Smooth muscle cell (in vitro differentiated cells): ENCODE measurements around the gene NME8. TPM values are rescaled to one million over a fixed set of nuclear protein-coding genes. Genes with fewer than 3 reads are reported as not detected.

Experiments used
- DNase-seq: peaks from one replicate; lab custom pipeline; 2025; ENCODE audit not compliant: unreplicated experiment; lab: John Stamatoyannopoulos, UW
- H2AFZ ChIP-seq: fragments of 200-600 bp; sonication (generic); 2 replicates; pipeline ENCODE4 v1.6.0; 2016; ENCODE audit warnings: antibody characterized with exemption, low read depth, mild to moderate bottlenecking
- H3F3A ChIP-seq: fragments of 200-600 bp; sonication (generic); 2 replicates; pipeline ENCODE4 v1.6.0; 2017; ENCODE audit warnings: antibody characterized with exemption, low read depth
- H3K27ac ChIP-seq: fragments of 200-600 bp; sonication (generic); 2 replicates; pipeline ENCODE4 v1.5.1; 2016; ENCODE audit warnings: low read depth, mild to moderate bottlenecking
- H3K27me3 ChIP-seq: fragments of 200-600 bp; sonication (generic); 2 replicates; pipeline ENCODE4 v1.6.1; 2016; ENCODE audit warnings: low read depth, mild to moderate bottlenecking
- H3K36me3 ChIP-seq: fragments of 200-600 bp; sonication (generic); 2 replicates; pipeline ENCODE4 v1.5.1; 2016; ENCODE audit warnings: low read depth
- H3K4me1 ChIP-seq: fragments of 200-600 bp; sonication (generic); 2 replicates; pipeline ENCODE4 v1.5.1; 2016; ENCODE audit warnings: low read depth
- H3K4me2 ChIP-seq: fragments of 200-600 bp; sonication (generic); 2 replicates; pipeline ENCODE4 v1.6.0; 2016; ENCODE audit warnings: mild to moderate bottlenecking
- H3K4me3 ChIP-seq: fragments of 200-600 bp; sonication (generic); 2 replicates; pipeline ENCODE4 v1.5.1; 2016; ENCODE audit warnings: mild to moderate bottlenecking
- H3K79me2 ChIP-seq: fragments of 200-600 bp; sonication (generic); 2 replicates; pipeline ENCODE4 v1.6.0; 2016; ENCODE audit warnings: low read depth, mild to moderate bottlenecking
- H3K9ac ChIP-seq: fragments of 200-600 bp; sonication (generic); 2 replicates; pipeline ENCODE4 v1.6.0; 2016; ENCODE audit warnings: low read depth
- H3K9me3 ChIP-seq: fragments of 200-600 bp; sonication (generic); replicated peaks from 2 replicates; pipeline ENCODE4 v1.5.1; 2016; ENCODE audit warnings: low read depth
- H4K20me1 ChIP-seq: fragments of 200-600 bp; sonication (generic); 2 replicates; pipeline ENCODE4 v1.6.0; 2016; ENCODE audit warnings: low read depth
- WGBS: methylation state at CpG from one replicate; pipeline ENCODE4 v1.1.7; 2016; ENCODE audit warnings: low lambda C conversion rate; 5-methylcytosine and 5-hydroxymethylcytosine counted together
- polyA plus RNA-seq: library from polyadenylated mRNA; unstranded; fragments of >200 nt; fragmentation: Nextera tagmentation; extraction: Ambion mirVana; gene quantifications from 2 replicates; pipeline ENCODE4 v1.2.1, GENCODE V29; 2016
- total RNA-seq: library from RNA; depleted of rRNA; stranded (reverse); fragments of >200 nt; gene quantifications from 2 replicates; pipeline ENCODE4 v1.2.3, GENCODE V29; 2014
- TF ChIP-seq, protein P1 (sequence below): fragments of 200-600 bp; sonication (generic); IDR thresholded peaks from 2 replicates; pipeline ENCODE4 v1.5.1; 2017; ENCODE audit warnings: borderline replicate concordance, mild to moderate bottlenecking, antibody characterized with exemption; ENCODE audit not compliant: insufficient read depth, poor library complexity, severe bottlenecking

NME8 gene
- total and polyA plus RNA-seq, 2 experiments from 2014 or later, result 0.13 to 0.61 TPM

GRCh38 chr7:37820708-37821468 is 27.5 kb upstream of the NME8 start:
- TF ChIP-seq, protein P1, sequence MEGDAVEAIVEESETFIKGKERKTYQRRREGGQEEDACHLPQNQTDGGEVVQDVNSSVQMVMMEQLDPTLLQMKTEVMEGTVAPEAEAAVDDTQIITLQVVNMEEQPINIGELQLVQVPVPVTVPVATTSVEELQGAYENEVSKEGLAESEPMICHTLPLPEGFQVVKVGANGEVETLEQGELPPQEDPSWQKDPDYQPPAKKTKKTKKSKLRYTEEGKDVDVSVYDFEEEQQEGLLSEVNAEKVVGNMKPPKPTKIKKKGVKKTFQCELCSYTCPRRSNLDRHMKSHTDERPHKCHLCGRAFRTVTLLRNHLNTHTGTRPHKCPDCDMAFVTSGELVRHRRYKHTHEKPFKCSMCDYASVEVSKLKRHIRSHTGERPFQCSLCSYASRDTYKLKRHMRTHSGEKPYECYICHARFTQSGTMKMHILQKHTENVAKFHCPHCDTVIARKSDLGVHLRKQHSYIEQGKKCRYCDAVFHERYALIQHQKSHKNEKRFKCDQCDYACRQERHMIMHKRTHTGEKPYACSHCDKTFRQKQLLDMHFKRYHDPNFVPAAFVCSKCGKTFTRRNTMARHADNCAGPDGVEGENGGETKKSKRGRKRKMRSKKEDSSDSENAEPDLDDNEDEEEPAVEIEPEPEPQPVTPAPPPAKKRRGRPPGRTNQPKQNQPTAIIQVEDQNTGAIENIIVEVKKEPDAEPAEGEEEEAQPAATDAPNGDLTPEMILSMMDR, result no peak
- H3K79me2 ChIP-seq, result no peaks in the 10 kb centered on the region
- H3K9me3 ChIP-seq, result no peaks in the 10 kb centered on the region
- no peak overlapping the region for H3K4me2 ChIP-seq
- no peak overlapping the region for H3K27ac ChIP-seq
- no peak overlapping the region for H2AFZ ChIP-seq
- no peaks in the 10 kb centered on the region for H3K27me3 ChIP-seq
- no peaks in the 10 kb centered on the region for H4K20me1 ChIP-seq
- H3K4me3 ChIP-seq, result no peak overlapping the region
- no peaks in the 10 kb centered on the region for H3F3A ChIP-seq
- no peaks in the 10 kb centered on the region for H3K36me3 ChIP-seq
- no peak for DNase-seq
- no peak overlapping the region for H3K9ac ChIP-seq
- WGBS, result 86% methylated on average over 3 of the region's 3 CpGs
- no peaks in the 10 kb centered on the region for H3K4me1 ChIP-seq

DNA sequence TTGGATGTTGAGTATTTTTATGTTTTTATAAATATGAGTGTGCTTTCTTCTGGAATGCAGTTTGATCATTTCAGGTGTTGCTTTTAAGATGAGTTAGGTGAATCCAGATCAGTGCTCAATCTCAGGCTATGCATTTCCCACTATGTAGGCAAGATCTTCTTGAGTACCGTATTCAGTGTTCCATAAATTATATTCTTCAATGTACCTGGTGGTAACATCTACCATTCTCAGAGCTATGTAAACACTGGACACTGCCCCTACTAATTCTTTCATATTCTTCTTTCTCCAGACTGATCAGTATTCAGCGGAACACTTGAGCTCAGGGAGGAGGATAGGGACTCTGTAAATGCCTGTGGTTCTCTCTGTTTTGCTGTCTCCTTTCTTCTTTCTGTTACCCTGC is 25.5 kb upstream of the NME8 start:
- Histone ChIP-seq H3F3A (no peaks in the 10 kb centered on the region), H3K36me3 (no peaks in the 10 kb centered on the region), H3K27me3 (no peaks in the 10 kb centered on the region), H3K4me3 (no peak overlapping the region), H2AFZ (no peak overlapping the region), H3K27ac (no peak overlapping the region), H3K9me3 (no peaks in the 10 kb centered on the region), H3K79me2 (no peaks in the 10 kb centered on the region), H3K9ac (no peak overlapping the region), H4K20me1 (no peaks in the 10 kb centered on the region), H3K4me1 (no peaks in the 10 kb centered on the region), H3K4me2 (no peak overlapping the region)
- WGBS, result 92% methylated on average over 2 of the region's 2 CpGs
- no peak for DNase-seq
- TF ChIP-seq, protein P1, result no peak

DNA sequence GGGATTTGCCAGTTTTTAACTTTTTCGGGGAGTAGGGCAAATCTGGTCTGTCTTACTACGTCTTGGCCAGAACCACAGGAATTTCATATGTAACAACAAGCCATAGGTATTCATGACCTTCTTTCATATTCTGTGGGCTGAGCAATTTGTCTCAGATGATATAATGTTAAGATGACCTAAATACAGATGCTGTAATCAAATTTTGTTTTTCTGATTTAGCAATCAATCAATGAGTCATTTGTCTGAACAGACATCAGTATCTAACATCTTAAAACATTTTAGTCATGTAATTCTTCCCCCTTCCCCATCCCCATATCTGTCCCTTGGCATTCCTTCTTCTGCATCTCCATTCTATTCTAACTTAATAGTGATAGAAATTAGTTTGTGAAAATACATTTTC is 24.8 kb upstream of the NME8 start:
- Histone ChIP-seq H3K9me3 (no peaks in the 10 kb centered on the region), H4K20me1 (no peaks in the 10 kb centered on the region), H3K4me3 (no peak overlapping the region), H3F3A (no peaks in the 10 kb centered on the region), H3K4me1 (no peaks in the 10 kb centered on the region), H2AFZ (no peak overlapping the region), H3K79me2 (no peaks in the 10 kb centered on the region), H3K4me2 (no peak overlapping the region), H3K27ac (no peak overlapping the region), H3K9ac (no peak overlapping the region), H3K27me3 (no peaks in the 10 kb centered on the region), H3K36me3 (no peaks in the 10 kb centered on the region)
- DNase-seq, result no peak
- 60% methylated on average over 2 of the region's 2 CpGs for WGBS
- TF ChIP-seq, protein P1, result no peak

DNA sequence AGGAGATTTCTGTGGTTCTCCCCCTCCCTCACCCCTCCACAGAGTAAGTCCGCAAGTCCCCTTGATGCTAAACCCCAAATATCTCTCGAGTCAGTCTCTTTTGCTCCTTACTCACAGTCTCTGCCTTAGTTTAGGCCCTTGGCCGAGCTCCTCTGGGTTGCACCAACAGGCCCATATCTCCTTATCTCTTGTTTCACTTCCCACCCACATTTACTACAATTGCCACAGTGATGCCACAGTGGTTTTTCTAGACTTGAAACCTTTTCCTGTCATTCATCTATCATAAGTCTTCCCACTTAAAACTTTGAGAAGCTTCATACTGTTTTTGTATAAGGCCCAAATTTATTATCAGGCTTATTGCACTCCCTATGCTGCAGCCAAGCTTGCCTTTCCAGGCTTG is 23.4 kb upstream of the NME8 start:
- no peaks in the 10 kb centered on the region for H3F3A ChIP-seq
- H3K4me2 ChIP-seq, result no peak overlapping the region
- H3K27ac ChIP-seq, result no peak overlapping the region
- no peak overlapping the region for H2AFZ ChIP-seq
- H3K4me1 ChIP-seq, result no peaks in the 10 kb centered on the region
- DNase-seq, result no peak
- no peak overlapping the region for H3K4me3 ChIP-seq
- no peaks in the 10 kb centered on the region for H3K36me3 ChIP-seq
- H4K20me1 ChIP-seq, result no peaks in the 10 kb centered on the region
- no peak overlapping the region for H3K9ac ChIP-seq
- 63% methylated on average over 3 of the region's 3 CpGs for whole genome bisulfite sequencing
- H3K79me2 ChIP-seq, result no peaks in the 10 kb centered on the region
- TF ChIP-seq, protein P1, result no peak
- no peaks in the 10 kb centered on the region for H3K9me3 ChIP-seq
- H3K27me3 ChIP-seq, result no peaks in the 10 kb centered on the region
